ENCODE data around the gene ADGRA3.

GRCh38 chr4:22398671-22399070 lies 117.2 kb downstream of the ADGRA3 start:
- TF ChIP-seq CTCF (IDR thresholded peaks at IDR 0.05), result no peak
- no peak for TF ChIP-seq POLR2A (IDR thresholded peaks at IDR 0.05)

All from thyroid gland (tissue), 4 donors.